HG03045 (cell line): Measurements from ENCODE around the gene CLEC14A.

Experiments used
- ATAC-seq: cut with Tn5 transposase; IDR thresholded peaks from one replicate; pipeline ENCODE4 v1.9.1; 2021; ENCODE audit warnings: mild to moderate bottlenecking, moderate library complexity; ENCODE audit not compliant: unreplicated experiment

CLEC14A gene

DNA sequence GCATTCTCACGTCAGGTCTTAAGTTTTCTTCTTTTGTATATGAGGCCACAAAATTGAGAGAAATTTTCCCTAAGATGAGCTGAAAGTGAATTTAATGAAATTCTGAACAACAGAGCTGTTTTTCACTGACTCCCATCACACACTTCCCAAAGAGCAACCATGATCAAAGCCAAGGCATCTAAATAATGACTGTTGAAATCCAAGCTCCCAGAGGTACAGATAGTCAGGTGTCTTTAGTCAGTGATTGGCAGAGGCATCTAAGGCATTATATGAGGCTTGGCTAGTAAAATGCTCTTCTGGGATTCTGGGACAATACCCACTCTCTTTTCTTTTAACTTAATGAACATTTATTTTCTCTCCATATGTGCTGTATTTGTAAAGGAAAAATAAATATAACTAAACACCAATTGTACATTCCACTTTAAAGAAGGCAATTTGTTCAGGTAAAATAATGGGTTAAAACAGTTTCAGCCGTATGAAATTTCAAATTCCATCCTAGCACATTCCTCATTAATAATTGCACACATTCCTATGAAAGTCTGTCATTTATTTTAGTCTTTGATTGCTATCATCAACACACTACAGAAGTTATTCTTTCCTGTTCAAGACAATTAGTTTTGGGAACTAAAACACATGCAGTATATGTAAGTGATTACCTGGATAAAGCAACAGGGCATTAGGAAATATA is 49.1 kb downstream of the CLEC14A start:
- no peak for ATAC-seq

DNA sequence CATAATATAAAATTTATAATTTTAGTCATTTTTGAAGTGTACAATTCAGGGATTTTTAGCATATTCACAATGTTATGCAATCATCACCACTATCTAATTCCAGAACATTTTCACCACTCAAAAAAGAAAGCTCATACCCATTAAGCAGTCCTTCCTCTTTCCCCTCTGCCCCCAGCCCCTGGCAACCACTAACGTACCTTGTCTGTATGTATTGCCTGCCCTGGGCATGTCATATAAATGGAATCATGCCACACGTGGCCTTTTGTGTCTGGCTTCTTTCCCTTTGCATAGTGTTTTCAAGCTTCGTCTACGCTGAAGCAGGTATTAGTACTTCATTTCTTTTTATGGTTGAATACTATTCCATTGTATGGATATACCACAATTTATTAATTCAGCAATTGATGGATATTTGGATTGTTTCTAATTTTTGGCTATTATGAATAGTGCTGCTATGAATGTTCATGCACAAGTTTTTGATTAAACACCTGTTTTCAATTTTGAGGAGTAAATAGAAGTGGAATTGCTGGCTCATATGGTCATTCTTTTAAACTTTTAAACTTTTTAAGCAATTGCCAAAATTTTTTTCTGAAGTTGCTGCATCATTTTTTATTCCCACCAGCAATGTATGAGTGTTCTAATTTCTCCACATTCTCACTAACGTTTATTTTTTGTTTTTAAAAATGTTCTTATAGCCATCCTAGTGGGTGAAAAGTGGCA is 49.8 kb downstream of the CLEC14A start:
- ATAC-seq = no peak

DNA sequence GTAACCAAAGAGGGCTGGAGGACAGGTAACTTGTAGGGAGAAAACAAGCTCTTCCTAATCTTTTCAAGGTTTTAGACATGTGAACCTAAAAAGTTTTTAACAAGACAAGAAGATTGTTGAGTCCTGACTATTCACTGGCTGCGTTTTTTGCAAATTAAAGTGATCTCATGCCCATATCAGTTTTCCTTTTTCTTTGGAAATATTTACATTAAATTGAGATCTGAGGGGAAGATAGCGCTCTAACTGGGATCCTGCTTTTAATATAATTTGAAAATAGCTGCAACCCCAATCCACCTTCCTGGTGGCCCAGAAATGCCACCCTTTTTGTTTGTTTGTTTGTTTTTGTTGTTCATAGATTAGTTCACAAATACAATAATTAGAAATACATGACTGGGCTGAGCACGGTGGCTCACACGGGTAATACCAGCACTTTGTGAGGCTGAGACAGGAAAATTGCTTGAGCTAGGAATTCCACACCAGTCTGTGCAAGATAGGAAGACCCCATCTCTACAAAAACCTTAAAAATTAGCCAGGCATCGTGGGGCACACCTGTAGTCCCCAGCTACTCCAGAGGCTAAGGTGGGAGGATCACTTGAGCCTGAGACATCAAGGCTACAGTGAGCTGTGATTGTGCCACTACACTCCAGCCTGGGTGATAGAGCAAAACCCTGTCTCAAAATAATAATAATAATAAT is 50.6 kb downstream of the CLEC14A start:
- ATAC-seq = no peak

DNA sequence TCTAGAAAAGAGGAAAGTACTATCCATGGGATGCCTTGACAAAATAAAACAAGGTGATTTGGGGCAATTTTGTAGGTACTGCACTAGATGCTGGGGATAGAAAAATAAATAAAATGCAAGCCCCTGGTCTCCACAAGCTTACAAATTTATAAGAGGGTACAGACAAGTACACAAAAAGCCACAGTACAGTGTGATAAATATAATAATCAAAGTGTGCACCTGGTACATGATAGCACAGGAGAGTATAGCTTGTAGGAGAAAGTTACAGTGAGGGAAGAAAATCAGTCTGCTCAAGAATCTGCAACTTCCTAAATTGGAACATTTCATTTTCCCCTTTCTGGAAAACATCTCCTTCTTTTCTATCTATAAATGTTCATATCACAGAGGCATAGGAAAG is 51.2 kb downstream of the CLEC14A start:
- ATAC-seq = no peak
